ENCODE results near the gene RNF225. TPM values are rescaled to one million over a fixed set of nuclear protein-coding genes. Genes with fewer than 3 reads are reported as not detected.

RNF225 gene
- total and polyA plus RNA-seq, 10 of the 15 experiments (the other 5 are each of a cell fraction or from before 2014, with no cell fraction given): 0.27 to 0.28 TPM; not detected in 8

DNA sequence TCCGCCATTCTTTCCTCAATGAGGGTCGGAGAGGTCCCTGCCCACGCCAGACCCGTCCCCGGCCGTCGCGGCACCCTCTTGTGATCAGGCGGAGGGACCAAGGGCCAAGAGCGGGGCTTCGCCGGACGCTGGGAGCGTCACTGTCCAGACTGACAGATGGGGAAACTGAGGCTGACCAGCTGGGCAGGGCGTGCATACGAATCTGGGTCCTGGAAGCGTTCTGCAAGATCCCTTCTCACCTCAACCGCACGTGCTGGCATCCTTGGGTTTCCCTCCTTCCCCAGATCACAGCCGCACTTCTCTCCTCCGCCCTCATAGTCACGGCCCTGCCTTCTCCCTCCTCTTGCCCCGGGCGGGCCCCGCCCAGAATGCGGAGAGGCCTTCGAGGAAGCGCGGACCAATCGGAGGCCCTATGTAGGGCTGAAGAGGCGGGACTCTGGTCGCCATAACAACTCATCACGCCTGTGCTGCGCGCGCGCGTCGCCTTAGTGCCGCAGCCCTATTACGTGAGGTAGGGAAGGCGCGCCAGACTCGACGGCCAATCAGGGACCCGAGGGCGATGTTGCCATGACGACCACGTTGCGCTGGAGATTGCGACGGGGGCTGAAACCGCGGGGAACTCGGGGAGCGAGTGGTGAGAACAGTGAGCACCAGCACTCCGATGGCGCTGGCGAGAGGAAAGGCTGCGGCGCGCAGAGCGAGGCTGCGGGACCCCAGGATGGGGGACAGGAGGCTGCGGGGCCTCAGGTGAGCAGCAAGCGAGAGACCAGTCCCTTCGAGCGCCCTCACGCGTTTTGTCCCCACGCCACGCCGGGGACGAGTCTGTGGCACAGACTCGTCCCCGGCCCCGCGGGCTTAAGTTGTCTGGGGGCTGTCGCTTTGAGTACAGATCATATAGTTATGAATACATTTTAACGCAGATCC, 5.7 kb downstream of the RNF225 start (continued):
- TF ChIP-seq ZBTB40 (IDR thresholded peaks at IDR 0.05; ENCODE audit: borderline replicate concordance): peak; percentile 84
- TF ChIP-seq SREBF2 (IDR thresholded peaks at IDR 0.05; ENCODE audit: low read length): peak; percentile 77
- TF ChIP-seq SMAD5 (IDR thresholded peaks at IDR 0.05; ENCODE audit: low read depth): 0 out of 2 replicates have a peak, but pooled peaks have one; percentile 37
- peak; percentile 58; the same call in 1 of the 2 replicates for TF ChIP-seq POLR2AphosphoS2 (IDR thresholded peaks at IDR 0.05; ENCODE audit: low read depth, low read length)
- no peak for TF ChIP-seq MYB (IDR thresholded peaks at IDR 0.05; ENCODE audit: borderline replicate concordance, low read depth, low read length)
- TF ChIP-seq RELB (IDR thresholded peaks at IDR 0.05; ENCODE audit: low read depth): no peak
- TF ChIP-seq, protein P1, sequence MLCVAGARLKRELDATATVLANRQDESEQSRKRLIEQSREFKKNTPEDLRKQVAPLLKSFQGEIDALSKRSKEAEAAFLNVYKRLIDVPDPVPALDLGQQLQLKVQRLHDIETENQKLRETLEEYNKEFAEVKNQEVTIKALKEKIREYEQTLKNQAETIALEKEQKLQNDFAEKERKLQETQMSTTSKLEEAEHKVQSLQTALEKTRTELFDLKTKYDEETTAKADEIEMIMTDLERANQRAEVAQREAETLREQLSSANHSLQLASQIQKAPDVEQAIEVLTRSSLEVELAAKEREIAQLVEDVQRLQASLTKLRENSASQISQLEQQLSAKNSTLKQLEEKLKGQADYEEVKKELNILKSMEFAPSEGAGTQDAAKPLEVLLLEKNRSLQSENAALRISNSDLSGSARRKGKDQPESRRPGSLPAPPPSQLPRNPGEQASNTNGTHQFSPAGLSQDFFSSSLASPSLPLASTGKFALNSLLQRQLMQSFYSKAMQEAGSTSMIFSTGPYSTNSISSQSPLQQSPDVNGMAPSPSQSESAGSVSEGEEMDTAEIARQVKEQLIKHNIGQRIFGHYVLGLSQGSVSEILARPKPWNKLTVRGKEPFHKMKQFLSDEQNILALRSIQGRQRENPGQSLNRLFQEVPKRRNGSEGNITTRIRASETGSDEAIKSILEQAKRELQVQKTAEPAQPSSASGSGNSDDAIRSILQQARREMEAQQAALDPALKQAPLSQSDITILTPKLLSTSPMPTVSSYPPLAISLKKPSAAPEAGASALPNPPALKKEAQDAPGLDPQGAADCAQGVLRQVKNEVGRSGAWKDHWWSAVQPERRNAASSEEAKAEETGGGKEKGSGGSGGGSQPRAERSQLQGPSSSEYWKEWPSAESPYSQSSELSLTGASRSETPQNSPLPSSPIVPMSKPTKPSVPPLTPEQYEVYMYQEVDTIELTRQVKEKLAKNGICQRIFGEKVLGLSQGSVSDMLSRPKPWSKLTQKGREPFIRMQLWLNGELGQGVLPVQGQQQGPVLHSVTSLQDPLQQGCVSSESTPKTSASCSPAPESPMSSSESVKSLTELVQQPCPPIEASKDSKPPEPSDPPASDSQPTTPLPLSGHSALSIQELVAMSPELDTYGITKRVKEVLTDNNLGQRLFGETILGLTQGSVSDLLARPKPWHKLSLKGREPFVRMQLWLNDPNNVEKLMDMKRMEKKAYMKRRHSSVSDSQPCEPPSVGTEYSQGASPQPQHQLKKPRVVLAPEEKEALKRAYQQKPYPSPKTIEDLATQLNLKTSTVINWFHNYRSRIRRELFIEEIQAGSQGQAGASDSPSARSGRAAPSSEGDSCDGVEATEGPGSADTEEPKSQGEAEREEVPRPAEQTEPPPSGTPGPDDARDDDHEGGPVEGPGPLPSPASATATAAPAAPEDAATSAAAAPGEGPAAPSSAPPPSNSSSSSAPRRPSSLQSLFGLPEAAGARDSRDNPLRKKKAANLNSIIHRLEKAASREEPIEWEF (IDR thresholded peaks at IDR 0.05; ENCODE audit: insufficient replicate concordance, low read depth, low read length): no peak
- no peak for TF ChIP-seq EGR1 (IDR thresholded peaks at IDR 0.05; ENCODE audit: borderline replicate concordance in 1 of 2, low read depth in 2 of 2, low read length in 2 of 2)
- no peak for TF ChIP-seq IKZF2 (IDR thresholded peaks at IDR 0.05)
- peak; percentile 99 for TF ChIP-seq MXI1 (IDR thresholded peaks at IDR 0.05; ENCODE audit: low read depth, low read length)
- TF ChIP-seq, protein P2, sequence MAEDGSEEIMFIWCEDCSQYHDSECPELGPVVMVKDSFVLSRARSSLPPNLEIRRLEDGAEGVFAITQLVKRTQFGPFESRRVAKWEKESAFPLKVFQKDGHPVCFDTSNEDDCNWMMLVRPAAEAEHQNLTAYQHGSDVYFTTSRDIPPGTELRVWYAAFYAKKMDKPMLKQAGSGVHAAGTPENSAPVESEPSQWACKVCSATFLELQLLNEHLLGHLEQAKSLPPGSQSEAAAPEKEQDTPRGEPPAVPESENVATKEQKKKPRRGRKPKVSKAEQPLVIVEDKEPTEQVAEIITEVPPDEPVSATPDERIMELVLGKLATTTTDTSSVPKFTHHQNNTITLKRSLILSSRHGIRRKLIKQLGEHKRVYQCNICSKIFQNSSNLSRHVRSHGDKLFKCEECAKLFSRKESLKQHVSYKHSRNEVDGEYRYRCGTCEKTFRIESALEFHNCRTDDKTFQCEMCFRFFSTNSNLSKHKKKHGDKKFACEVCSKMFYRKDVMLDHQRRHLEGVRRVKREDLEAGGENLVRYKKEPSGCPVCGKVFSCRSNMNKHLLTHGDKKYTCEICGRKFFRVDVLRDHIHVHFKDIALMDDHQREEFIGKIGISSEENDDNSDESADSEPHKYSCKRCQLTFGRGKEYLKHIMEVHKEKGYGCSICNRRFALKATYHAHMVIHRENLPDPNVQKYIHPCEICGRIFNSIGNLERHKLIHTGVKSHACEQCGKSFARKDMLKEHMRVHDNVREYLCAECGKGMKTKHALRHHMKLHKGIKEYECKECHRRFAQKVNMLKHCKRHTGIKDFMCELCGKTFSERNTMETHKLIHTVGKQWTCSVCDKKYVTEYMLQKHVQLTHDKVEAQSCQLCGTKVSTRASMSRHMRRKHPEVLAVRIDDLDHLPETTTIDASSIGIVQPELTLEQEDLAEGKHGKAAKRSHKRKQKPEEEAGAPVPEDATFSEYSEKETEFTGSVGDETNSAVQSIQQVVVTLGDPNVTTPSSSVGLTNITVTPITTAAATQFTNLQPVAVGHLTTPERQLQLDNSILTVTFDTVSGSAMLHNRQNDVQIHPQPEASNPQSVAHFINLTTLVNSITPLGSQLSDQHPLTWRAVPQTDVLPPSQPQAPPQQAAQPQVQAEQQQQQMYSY (CRISPR knock-in tag; IDR thresholded peaks at IDR 0.05): no peak
- TF ChIP-seq CHD4 (IDR thresholded peaks at IDR 0.05): no peak
- TF ChIP-seq TCF12 (IDR thresholded peaks at IDR 0.05; ENCODE audit: low read depth, low read length): no peak
